ENCODE results near the gene ORAI3. TPM values are rescaled to one million over a fixed set of nuclear protein-coding genes. Genes with fewer than 3 reads are reported as not detected.
A peak's percentile ranks its signal among the peaks of the same experiment; 100 is the strongest.

Gene ORAI3
- total and polyA plus RNA-seq, 2 of the 13 experiments (the other 11 are each of a cell fraction or from before 2014, with no cell fraction given), result 11.4 to 32.0 TPM

DNA sequence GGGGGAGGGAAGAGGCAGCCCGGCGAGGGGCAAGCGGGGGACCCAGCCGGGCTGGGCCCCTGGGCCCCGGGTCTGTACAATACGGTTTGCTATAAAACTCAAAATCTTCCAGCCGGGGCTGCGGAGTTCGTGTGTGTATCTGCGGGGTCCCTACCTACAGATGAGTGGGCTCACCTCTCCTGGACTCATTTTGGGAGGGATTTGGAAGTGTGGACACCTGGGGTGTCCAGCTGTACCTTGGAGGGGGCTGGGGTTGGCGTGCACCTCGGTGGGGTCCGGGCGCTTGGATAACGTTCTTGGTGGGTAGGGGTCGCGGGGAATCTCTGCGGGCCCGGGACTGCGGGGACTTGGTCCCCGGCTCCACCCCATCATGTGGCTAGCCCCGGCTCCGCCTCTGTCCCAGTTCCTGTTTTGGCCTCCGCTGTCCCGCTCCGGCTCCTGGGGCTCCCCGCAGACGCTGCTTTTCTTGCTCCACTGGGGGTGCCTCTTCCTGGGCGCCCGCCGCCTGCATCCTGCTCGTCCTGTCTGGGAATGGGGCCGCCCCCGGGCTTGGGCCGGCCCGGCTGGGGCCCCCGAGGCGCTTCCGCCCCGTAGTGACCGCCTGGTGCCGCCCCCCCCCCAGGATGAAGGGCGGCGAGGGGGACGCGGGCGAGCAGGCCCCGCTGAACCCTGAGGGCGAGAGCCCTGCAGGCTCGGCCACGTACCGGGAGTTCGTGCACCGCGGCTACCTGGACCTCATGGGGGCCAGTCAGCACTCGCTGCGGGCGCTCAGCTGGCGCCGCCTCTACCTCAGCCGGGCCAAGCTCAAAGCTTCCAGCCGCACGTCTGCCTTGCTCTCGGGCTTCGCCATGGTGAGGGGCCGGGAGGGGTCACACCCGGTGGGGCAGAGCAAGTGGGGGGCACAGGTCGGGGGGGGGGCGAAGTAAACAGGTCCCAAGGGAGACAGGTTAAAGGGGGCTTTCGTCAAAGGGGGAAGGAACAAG is at the start of gene ORAI3 (continued):
- TF ChIP-seq PHF5A (CRISPR knock-in tag; IDR thresholded peaks at IDR 0.05; ENCODE audit: low read depth, unreplicated experiment) (no peak), HNRNPUL1 (IDR thresholded peaks at IDR 0.05; ENCODE audit: low read depth, low read length) (no peak), CCDC6 (CRISPR knock-in tag; IDR thresholded peaks at IDR 0.05) (no peak), ZNF251 (CRISPR knock-in tag; IDR thresholded peaks at IDR 0.05) (no peak), WIZ (CRISPR knock-in tag; IDR thresholded peaks at IDR 0.05) (no peak), ARHGAP35 (CRISPR knock-in tag; IDR thresholded peaks at IDR 0.05; ENCODE audit: borderline replicate concordance) (peak; percentile 84; the same call in 1 of the 2 replicates), PAX8 (CRISPR knock-in tag; IDR thresholded peaks at IDR 0.05; ENCODE audit: borderline replicate concordance) (no peak), ZNF354B (CRISPR knock-in tag; IDR thresholded peaks at IDR 0.05) (no peak), STAT5B (CRISPR knock-in tag; IDR thresholded peaks at IDR 0.05) (0 out of 2 replicates have a peak, but pooled peaks have one; percentile 15), ZNF746 (CRISPR knock-in tag; IDR thresholded peaks at IDR 0.05) (no peak; the same call in 1 of the 2 replicates), ZMAT3 (CRISPR knock-in tag; conservative IDR thresholded peaks at IDR 0.05) (peak; percentile 89; the same call in 1 of the 2 replicates), ZNF790 (CRISPR knock-in tag; IDR thresholded peaks at IDR 0.05; ENCODE audit: borderline replicate concordance) (no peak; the same call in 1 of the 2 replicates), ERF (CRISPR knock-in tag; IDR thresholded peaks at IDR 0.05) (peak; percentile 70), ZNF891 (CRISPR knock-in tag; IDR thresholded peaks at IDR 0.05) (peak; percentile 34; the same call in 1 of the 2 replicates), BORCS8-MEF2B (CRISPR knock-in tag; IDR thresholded peaks at IDR 0.05) (no peak), PHF20 (CRISPR knock-in tag; IDR thresholded peaks at IDR 0.05) (peak; percentile 63), HDAC6 (IDR thresholded peaks at IDR 0.05; ENCODE audit: low read depth, low read length) (no peak), SUZ12 (IDR thresholded peaks at IDR 0.05; ENCODE audit: low read depth, low read length) (no peak), ZNF850 (CRISPR knock-in tag; conservative IDR thresholded peaks at IDR 0.05) (no peak), JARID2 (CRISPR knock-in tag; IDR thresholded peaks at IDR 0.05; ENCODE audit: insufficient replicate concordance) (no peak), SMARCC2 (IDR thresholded peaks at IDR 0.05) (no peak)
- TF ChIP-seq, protein P1, sequence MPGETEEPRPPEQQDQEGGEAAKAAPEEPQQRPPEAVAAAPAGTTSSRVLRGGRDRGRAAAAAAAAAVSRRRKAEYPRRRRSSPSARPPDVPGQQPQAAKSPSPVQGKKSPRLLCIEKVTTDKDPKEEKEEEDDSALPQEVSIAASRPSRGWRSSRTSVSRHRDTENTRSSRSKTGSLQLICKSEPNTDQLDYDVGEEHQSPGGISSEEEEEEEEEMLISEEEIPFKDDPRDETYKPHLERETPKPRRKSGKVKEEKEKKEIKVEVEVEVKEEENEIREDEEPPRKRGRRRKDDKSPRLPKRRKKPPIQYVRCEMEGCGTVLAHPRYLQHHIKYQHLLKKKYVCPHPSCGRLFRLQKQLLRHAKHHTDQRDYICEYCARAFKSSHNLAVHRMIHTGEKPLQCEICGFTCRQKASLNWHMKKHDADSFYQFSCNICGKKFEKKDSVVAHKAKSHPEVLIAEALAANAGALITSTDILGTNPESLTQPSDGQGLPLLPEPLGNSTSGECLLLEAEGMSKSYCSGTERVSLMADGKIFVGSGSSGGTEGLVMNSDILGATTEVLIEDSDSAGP (CRISPR knock-in tag; IDR thresholded peaks at IDR 0.05; ENCODE audit: borderline replicate concordance), result peak; percentile 80
- TF ChIP-seq, protein P2, sequence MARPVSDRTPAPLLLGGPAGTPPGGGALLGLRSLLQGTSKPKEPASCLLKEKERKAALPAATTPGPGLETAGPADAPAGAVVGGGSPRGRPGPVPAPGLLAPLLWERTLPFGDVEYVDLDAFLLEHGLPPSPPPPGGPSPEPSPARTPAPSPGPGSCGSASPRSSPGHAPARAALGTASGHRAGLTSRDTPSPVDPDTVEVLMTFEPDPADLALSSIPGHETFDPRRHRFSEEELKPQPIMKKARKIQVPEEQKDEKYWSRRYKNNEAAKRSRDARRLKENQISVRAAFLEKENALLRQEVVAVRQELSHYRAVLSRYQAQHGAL (CRISPR knock-in tag; IDR thresholded peaks at IDR 0.05; ENCODE audit: not compliant biosample characterization), result no peak
- TF ChIP-seq, protein P3, sequence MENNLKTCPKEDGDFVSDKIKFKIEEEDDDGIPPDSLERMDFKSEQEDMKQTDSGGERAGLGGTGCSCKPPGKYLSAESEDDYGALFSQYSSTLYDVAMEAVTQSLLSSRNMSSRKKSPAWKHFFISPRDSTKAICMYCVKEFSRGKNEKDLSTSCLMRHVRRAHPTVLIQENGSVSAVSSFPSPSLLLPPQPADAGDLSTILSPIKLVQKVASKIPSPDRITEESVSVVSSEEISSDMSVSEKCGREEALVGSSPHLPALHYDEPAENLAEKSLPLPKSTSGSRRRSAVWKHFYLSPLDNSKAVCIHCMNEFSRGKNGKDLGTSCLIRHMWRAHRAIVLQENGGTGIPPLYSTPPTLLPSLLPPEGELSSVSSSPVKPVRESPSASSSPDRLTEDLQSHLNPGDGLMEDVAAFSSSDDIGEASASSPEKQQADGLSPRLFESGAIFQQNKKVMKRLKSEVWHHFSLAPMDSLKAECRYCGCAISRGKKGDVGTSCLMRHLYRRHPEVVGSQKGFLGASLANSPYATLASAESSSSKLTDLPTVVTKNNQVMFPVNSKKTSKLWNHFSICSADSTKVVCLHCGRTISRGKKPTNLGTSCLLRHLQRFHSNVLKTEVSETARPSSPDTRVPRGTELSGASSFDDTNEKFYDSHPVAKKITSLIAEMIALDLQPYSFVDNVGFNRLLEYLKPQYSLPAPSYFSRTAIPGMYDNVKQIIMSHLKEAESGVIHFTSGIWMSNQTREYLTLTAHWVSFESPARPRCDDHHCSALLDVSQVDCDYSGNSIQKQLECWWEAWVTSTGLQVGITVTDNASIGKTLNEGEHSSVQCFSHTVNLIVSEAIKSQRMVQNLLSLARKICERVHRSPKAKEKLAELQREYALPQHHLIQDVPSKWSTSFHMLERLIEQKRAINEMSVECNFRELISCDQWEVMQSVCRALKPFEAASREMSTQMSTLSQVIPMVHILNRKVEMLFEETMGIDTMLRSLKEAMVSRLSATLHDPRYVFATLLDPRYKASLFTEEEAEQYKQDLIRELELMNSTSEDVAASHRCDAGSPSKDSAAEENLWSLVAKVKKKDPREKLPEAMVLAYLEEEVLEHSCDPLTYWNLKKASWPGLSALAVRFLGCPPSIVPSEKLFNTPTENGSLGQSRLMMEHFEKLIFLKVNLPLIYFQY (CRISPR knock-in tag; IDR thresholded peaks at IDR 0.05; ENCODE audit: borderline replicate concordance), result peak; percentile 73; the same call in 1 of the 2 replicates
